Measurements from ENCODE around the gene ABCG5.

ABCG5 gene

DNA sequence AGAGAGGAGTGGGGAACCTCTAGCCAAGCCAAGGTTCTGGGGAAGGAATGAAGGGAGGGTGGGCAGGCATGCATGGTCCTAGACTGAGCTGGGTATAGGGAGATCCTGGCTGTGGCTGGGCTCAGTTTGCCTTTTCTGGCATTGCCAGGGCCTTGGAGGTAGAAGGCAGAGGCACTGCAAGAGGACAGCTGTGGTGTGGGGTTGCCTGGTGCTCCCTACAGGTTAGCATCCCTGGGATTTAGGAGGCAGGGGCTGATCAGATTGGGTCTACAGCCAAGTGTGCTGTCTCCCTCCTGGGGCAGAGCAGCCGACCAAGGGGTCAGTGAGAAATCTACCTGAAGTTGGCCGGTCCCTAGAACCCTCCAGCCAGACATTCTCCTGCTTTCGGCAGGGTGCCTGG, 16.0 kb upstream of the ABCG5 start:
- TF ChIP-seq FOXM1 (IDR thresholded peaks at IDR 0.05; ENCODE audit: borderline replicate concordance) (no peak), TARDBP (IDR thresholded peaks at IDR 0.05) (no peak)
- TF ChIP-seq, protein P1, sequence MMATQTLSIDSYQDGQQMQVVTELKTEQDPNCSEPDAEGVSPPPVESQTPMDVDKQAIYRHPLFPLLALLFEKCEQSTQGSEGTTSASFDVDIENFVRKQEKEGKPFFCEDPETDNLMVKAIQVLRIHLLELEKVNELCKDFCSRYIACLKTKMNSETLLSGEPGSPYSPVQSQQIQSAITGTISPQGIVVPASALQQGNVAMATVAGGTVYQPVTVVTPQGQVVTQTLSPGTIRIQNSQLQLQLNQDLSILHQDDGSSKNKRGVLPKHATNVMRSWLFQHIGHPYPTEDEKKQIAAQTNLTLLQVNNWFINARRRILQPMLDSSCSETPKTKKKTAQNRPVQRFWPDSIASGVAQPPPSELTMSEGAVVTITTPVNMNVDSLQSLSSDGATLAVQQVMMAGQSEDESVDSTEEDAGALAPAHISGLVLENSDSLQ (IDR thresholded peaks at IDR 0.05), result no peak
- CTCF ChIA-PET, result interaction anchor here (0.6 kb wide), 1 partner anchor 79 kb away, joined by 5 read pairs; no protein-coding TSS in a partner anchor
- POLR2A ChIA-PET, result no interaction called here
- no peak for DNase-seq (ENCODE audit: extremely low spot score)

GRCh38 chr2:43853141-43854081, 14.8 kb upstream of the ABCG5 start:
- ChIA-PET POLR2A (no interaction called here), CTCF (interaction anchor here (0.6 kb wide), 1 partner anchor 81 kb away, joined by 5 read pairs; no protein-coding TSS in a partner anchor)
- peak; percentile 2 for DNase-seq (ENCODE audit: extremely low spot score)
- TF ChIP-seq NFRKB (IDR thresholded peaks at IDR 0.05) (no peak), FOXK2 (IDR thresholded peaks at IDR 0.05) (no peak), TARDBP (IDR thresholded peaks at IDR 0.05) (no peak), ZNF384 (IDR thresholded peaks at IDR 0.05) (no peak), SP1 (IDR thresholded peaks at IDR 0.05) (no peak), ELF4 (IDR thresholded peaks at IDR 0.05) (no peak), ARNT (IDR thresholded peaks at IDR 0.05) (no peak), HDGF (IDR thresholded peaks at IDR 0.05; ENCODE audit: borderline replicate concordance) (no peak), BHLHE40 (IDR thresholded peaks at IDR 0.05; ENCODE audit: borderline replicate concordance) (no peak), FOXA1 (IDR thresholded peaks at IDR 0.05) (no peak), FOXM1 (IDR thresholded peaks at IDR 0.05; ENCODE audit: borderline replicate concordance) (no peak), CTBP1 (IDR thresholded peaks at IDR 0.05; ENCODE audit: borderline replicate concordance) (no peak), LEF1 (IDR thresholded peaks at IDR 0.05; ENCODE audit: borderline replicate concordance) (no peak), SUZ12 (IDR thresholded peaks at IDR 0.05) (no peak), L3MBTL2 (conservative IDR thresholded peaks at IDR 0.05) (no peak)
- TF ChIP-seq, protein P1 (IDR thresholded peaks at IDR 0.05), result no peak

GRCh38 chr2:43852196-43852730, 13.6 kb upstream of the ABCG5 start:
- no peak for TF ChIP-seq ELF4 (IDR thresholded peaks at IDR 0.05)
- TF ChIP-seq NFRKB (IDR thresholded peaks at IDR 0.05), result no peak
- no peak for TF ChIP-seq HDGF (IDR thresholded peaks at IDR 0.05; ENCODE audit: borderline replicate concordance)
- no peak for TF ChIP-seq SUZ12 (IDR thresholded peaks at IDR 0.05)
- TF ChIP-seq CTBP1 (IDR thresholded peaks at IDR 0.05; ENCODE audit: borderline replicate concordance), result no peak
- no peak for TF ChIP-seq FOXK2 (IDR thresholded peaks at IDR 0.05)
- TF ChIP-seq FOXA1 (IDR thresholded peaks at IDR 0.05), result no peak
- no peak for TF ChIP-seq BHLHE40 (IDR thresholded peaks at IDR 0.05; ENCODE audit: borderline replicate concordance)
- no peak for TF ChIP-seq SP1 (IDR thresholded peaks at IDR 0.05)
- no peak for TF ChIP-seq L3MBTL2 (conservative IDR thresholded peaks at IDR 0.05)
- no peak for TF ChIP-seq TARDBP (IDR thresholded peaks at IDR 0.05)
- TF ChIP-seq FOXM1 (IDR thresholded peaks at IDR 0.05; ENCODE audit: borderline replicate concordance), result no peak
- TF ChIP-seq ARNT (IDR thresholded peaks at IDR 0.05), result no peak
- TF ChIP-seq ZNF384 (IDR thresholded peaks at IDR 0.05), result no peak
- TF ChIP-seq LEF1 (IDR thresholded peaks at IDR 0.05; ENCODE audit: borderline replicate concordance), result no peak
- TF ChIP-seq, protein P1 (IDR thresholded peaks at IDR 0.05), result no peak
- ChIA-PET CTCF (no interaction called here), POLR2A (no interaction called here)
- peak; percentile 1 for DNase-seq (ENCODE audit: extremely low spot score)

GRCh38 chr2:43851011-43851980, 12.7 kb upstream of the ABCG5 start:
- CTCF ChIA-PET, result interaction anchor here (0.7 to 1.3 kb wide), 2 partner anchors 246 to 290 kb away, joined by 3 read pairs; no protein-coding TSS in a partner anchor
- DNase-seq (ENCODE audit: extremely low spot score), result peak; percentile 3
- POLR2A ChIA-PET, result no interaction called here
- TF ChIP-seq CTBP1 (IDR thresholded peaks at IDR 0.05; ENCODE audit: borderline replicate concordance), result no peak
- no peak for TF ChIP-seq FOXM1 (IDR thresholded peaks at IDR 0.05; ENCODE audit: borderline replicate concordance)
- no peak for TF ChIP-seq FOXK2 (IDR thresholded peaks at IDR 0.05)
- no peak for TF ChIP-seq NFRKB (IDR thresholded peaks at IDR 0.05)
- TF ChIP-seq FOXA1 (IDR thresholded peaks at IDR 0.05), result no peak
- TF ChIP-seq SP1 (IDR thresholded peaks at IDR 0.05), result no peak
- TF ChIP-seq SUZ12 (IDR thresholded peaks at IDR 0.05), result no peak
- no peak for TF ChIP-seq HDGF (IDR thresholded peaks at IDR 0.05; ENCODE audit: borderline replicate concordance)
- TF ChIP-seq ZNF384 (IDR thresholded peaks at IDR 0.05), result no peak
- TF ChIP-seq LEF1 (IDR thresholded peaks at IDR 0.05; ENCODE audit: borderline replicate concordance), result no peak
- TF ChIP-seq, protein P1 (IDR thresholded peaks at IDR 0.05), result no peak
- TF ChIP-seq TARDBP (IDR thresholded peaks at IDR 0.05), result no peak
- no peak for TF ChIP-seq L3MBTL2 (conservative IDR thresholded peaks at IDR 0.05)
- TF ChIP-seq ELF4 (IDR thresholded peaks at IDR 0.05), result no peak
